Transverse colon (tissue), 4 donors: ENCODE data around the gene HMGN2.
A peak's percentile ranks its signal among the peaks of the same experiment; 100 is the strongest.

Source experiments
- CTCF ChIP-seq, 5 experiments: fragments of 200-600 bp in 3 of 5; fragments of 450-650 bp in 2 of 5; sonication (generic) in 3 of 5; IDR thresholded peaks; 1 replicate in 2 of 5; 2 replicates in 3 of 5; pipeline ENCODE4 v1.5.1; 2016 to 2017; ENCODE audit warnings: antibody characterized with exemption in 5 of 5, inconsistent platforms in 3 of 5, mild to moderate bottlenecking in 2 of 5, moderate library complexity in 1 of 5
- POLR2A ChIP-seq: fragments of 450-650 bp; IDR thresholded peaks from one replicate; pipeline ENCODE4 v1.6.1; 2016; ENCODE audit warnings: antibody characterized with exemption, mild to moderate bottlenecking, moderate library complexity
- POLR2AphosphoS5 ChIP-seq, 3 donors: sonication (generic); formaldehyde crosslinking; IDR thresholded peaks; one replicate each; pipeline ENCODE4 v1.6.1; 2016; ENCODE audit warnings: antibody characterized with exemption in 3 of 3

DNA sequence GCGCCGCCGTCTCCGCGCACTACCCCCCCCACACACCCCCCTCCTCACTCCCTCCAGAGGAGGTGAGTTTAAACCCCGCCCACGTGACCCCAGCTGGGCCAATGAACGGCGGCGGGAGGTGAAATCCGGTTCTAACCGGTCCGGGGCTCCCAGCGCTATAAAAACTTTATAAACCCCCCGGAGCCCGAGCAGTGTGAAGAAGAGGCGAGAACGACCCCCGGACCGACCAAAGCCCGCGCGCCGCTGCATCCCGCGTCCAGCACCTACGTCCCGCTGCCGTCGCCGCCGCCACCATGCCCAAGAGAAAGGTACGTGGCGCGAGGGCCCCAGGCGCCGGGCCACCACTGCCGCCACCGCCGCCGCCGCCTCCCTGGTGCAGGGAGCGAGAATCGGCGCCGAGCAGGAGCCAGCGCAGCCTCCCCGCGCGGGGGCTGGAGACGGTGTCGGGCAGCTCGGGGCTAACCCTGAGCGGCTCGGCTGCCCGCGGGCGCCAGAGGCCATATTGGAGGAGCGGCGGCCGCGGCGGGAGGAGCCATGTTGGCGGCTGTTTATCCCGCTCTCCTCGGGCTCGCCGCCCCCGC lies at the start of gene HMGN2:
- peak in 2 of 3 donors; percentile 2 to 5 for TF ChIP-seq POLR2AphosphoS5 (IDR thresholded peaks at IDR 0.05)
- TF ChIP-seq CTCF (IDR thresholded peaks at IDR 0.05), result no peak
- TF ChIP-seq POLR2A, result peak; percentile 48
